ENCODE data around the gene ENKD1. TPM values are rescaled to one million over a fixed set of nuclear protein-coding genes. Genes with fewer than 3 reads are reported as not detected.

Gene ENKD1
- total and polyA plus RNA-seq, 10 of the 15 experiments (the other 5 are each of a cell fraction or from before 2014, with no cell fraction given): 0.19 to 8.1 (median 2.8) TPM

- ChIA-PET CTCF (no interaction called here), RAD21 (ENCODE audit: unreplicated experiment) (no interaction called here), SMC1A (ENCODE audit: uncharacterized antibody, unreplicated experiment) (no interaction called here), POLR2A (no interaction called here)
- Histone ChIP-seq H4K20me1 (ENCODE audit: control insufficient read depth, insufficient read depth) (no peaks in the 10 kb centered on the region), H3K9ac (ENCODE audit: control insufficient read depth, insufficient read depth, low read length) (no peak overlapping the region), H3K4me1 (ENCODE audit: control insufficient read depth, insufficient read depth, low read length) (no peaks in the 10 kb centered on the region), H3K4me3 (no peak overlapping the region), H2AFZ (ENCODE audit: control insufficient read depth, low read depth, low read length) (no peak overlapping the region), H3K36me3 (ENCODE audit: control insufficient read depth in 2 of 2, insufficient read depth in 2 of 2, low read length in 1 of 2) (peaks cover 17 to 24% of the 10 kb centered on the region in 2 experiments), H3K9me3 (replicated peaks; ENCODE audit: control insufficient read depth, insufficient read depth, low read length) (no peaks in the 10 kb centered on the region), H3K27ac (ENCODE audit: control insufficient read depth, insufficient read depth) (no peak overlapping the region), H3K79me2 (ENCODE audit: control insufficient read depth, insufficient read depth, low read length) (no peaks in the 10 kb centered on the region), H3K4me2 (ENCODE audit: control insufficient read depth, insufficient read depth) (no peak overlapping the region), H3K27me3 (replicated peaks in 1 of 2; ENCODE audit: control insufficient read depth in 2 of 2, insufficient read depth in 2 of 2, low read length in 1 of 2) (no peaks in the 10 kb centered on the region)
- TF ChIP-seq NBN (IDR thresholded peaks at IDR 0.05): no peak
- TF ChIP-seq CBFB (IDR thresholded peaks at IDR 0.05; ENCODE audit: low read depth): no peak
- WGBS (ENCODE audit: insufficient coverage, insufficient replicate concordance, low lambda C conversion rate, missing lambda C conversion rate): 100% methylated on average over 8 of the region's 8 CpGs
- in situ Hi-C loops (cut with MboI): no loop called here
- FAIRE-seq (no peak), ATAC-seq (no peak), DNase-seq (ENCODE audit: low read depth, low spot score) (no peak)
- BruUV-seq (replicated peaks): no TSS peak
- intact Hi-C loops (cut with micrococcal nuclease; ENCODE audit: unreplicated experiment): no loop called here
Observed at GRCh38 chr16:67636713-67637112, 29.8 kb downstream of the ENKD1 start.

GRCh38 chr16:67632415-67633172, 34.0 kb downstream of the ENKD1 start:
- Histone ChIP-seq H3K4me2 (ENCODE audit: control insufficient read depth, insufficient read depth) (no peak overlapping the region), H2AFZ (ENCODE audit: control insufficient read depth, low read depth, low read length) (no peak overlapping the region), H3K27me3 (replicated peaks in 1 of 2; ENCODE audit: control insufficient read depth in 2 of 2, insufficient read depth in 2 of 2, low read length in 1 of 2) (no peaks in the 10 kb centered on the region), H3K9me3 (replicated peaks; ENCODE audit: control insufficient read depth, insufficient read depth, low read length) (no peaks in the 10 kb centered on the region), H3K36me3 (ENCODE audit: control insufficient read depth in 2 of 2, insufficient read depth in 2 of 2, low read length in 1 of 2) (peaks cover 16 to 42% of the 10 kb centered on the region in 2 experiments), H3K4me3 (no peak overlapping the region), H4K20me1 (ENCODE audit: control insufficient read depth, insufficient read depth) (no peaks in the 10 kb centered on the region), H3K27ac (ENCODE audit: control insufficient read depth, insufficient read depth) (no peak overlapping the region), H3K79me2 (ENCODE audit: control insufficient read depth, insufficient read depth, low read length) (no peaks in the 10 kb centered on the region), H3K9ac (ENCODE audit: control insufficient read depth, insufficient read depth, low read length) (no peak overlapping the region), H3K4me1 (ENCODE audit: control insufficient read depth, insufficient read depth, low read length) (no peaks in the 10 kb centered on the region)
- intact Hi-C loops (cut with micrococcal nuclease; ENCODE audit: unreplicated experiment) (no loop called here), in situ Hi-C loops (cut with MboI) (no loop called here)
- CTCF ChIA-PET: interaction anchor here (0.7 to 1.3 kb wide), 3 partner anchors 11 to 86 kb away, joined by 3 to 4 read pairs (median 3); no protein-coding TSS in a partner anchor
- RAD21 ChIA-PET (ENCODE audit: unreplicated experiment): no interaction called here
- BruUV-seq (replicated peaks): no TSS peak
- no peak for ATAC-seq
- WGBS (ENCODE audit: insufficient coverage, insufficient replicate concordance, low lambda C conversion rate, missing lambda C conversion rate): 87% methylated on average over 7 of the region's 7 CpGs
- DNase-seq (ENCODE audit: low read depth, low spot score): no peak
- no peak for FAIRE-seq
- POLR2A ChIA-PET: no interaction called here
- SMC1A ChIA-PET (ENCODE audit: uncharacterized antibody, unreplicated experiment): interaction anchor here (0.7 to 1.2 kb wide), 2 partner anchors 10 to 111 kb away, joined by 3 read pairs; no protein-coding TSS in a partner anchor
- TF ChIP-seq NR2C1 (IDR thresholded peaks at IDR 0.05) (no peak), NFXL1 (IDR thresholded peaks at IDR 0.05; ENCODE audit: borderline replicate concordance) (no peak), RAD21 (IDR thresholded peaks at IDR 0.05; ENCODE audit: insufficient read depth, low read depth, low read length) (no peak), BACH1 (IDR thresholded peaks at IDR 0.05; ENCODE audit: borderline replicate concordance) (no peak), MYC (IDR thresholded peaks at IDR 0.05; ENCODE audit: insufficient read depth, insufficient read length, insufficient replicate concordance, low read length, severe bottlenecking) (no peak), RUNX3 (IDR thresholded peaks at IDR 0.05; ENCODE audit: low read length) (no peak), NKRF (conservative IDR thresholded peaks at IDR 0.05) (no peak), CEBPZ (IDR thresholded peaks at IDR 0.05; ENCODE audit: low read depth, low read length) (no peak)

All from GM12878 (cell line).